Activated naive CD8-positive, alpha-beta T cell (primary cell): ENCODE measurements around the gene HIF3A.
"Not testable (repeated sequence)": the region's sequence is repeated elsewhere in the genome, so short reads cannot be mapped to it uniquely, and the experiment has no call there.

Experiments used
- H3K27ac Mint-ChIP-seq: one replicate; pipeline ENCODE4 v1.8.0; 2021; ENCODE audit warnings: mixed read lengths
- H3K27me3 Mint-ChIP-seq: one replicate; pipeline ENCODE4 v1.8.0; 2021; ENCODE audit warnings: mixed read lengths
- H3K36me3 Mint-ChIP-seq: one replicate; pipeline ENCODE4 v1.8.0; 2021; ENCODE audit warnings: mixed read lengths
- H3K4me1 Mint-ChIP-seq: one replicate; pipeline ENCODE4 v1.8.0; 2021; ENCODE audit warnings: low read depth, mixed read lengths
- H3K4me3 Mint-ChIP-seq: one replicate; pipeline ENCODE4 v1.8.0; 2021; ENCODE audit warnings: mild to moderate bottlenecking, mixed read lengths
- H3K9me3 Mint-ChIP-seq: one replicate; pipeline ENCODE4 v1.8.0; 2021; ENCODE audit warnings: low read depth, mixed read lengths

Gene HIF3A

GRCh38 chr19:46373491-46374359, 76.9 kb downstream of the HIF3A start:
- Mint-ChIP-seq H3K27me3 (no peaks in the 10 kb centered on the region), H3K4me3 (no peak overlapping the region), H3K4me1 (peaks cover 21% of the 10 kb centered on the region), H3K36me3 (peaks cover 5% of the 10 kb centered on the region), H3K9me3 (no peaks in the 10 kb centered on the region), H3K27ac (no peak overlapping the region)

- Mint-ChIP-seq H3K36me3 (peaks cover 5% of the 10 kb centered on the region), H3K4me1 (peaks cover 18% of the 10 kb centered on the region), H3K27me3 (no peaks in the 10 kb centered on the region), H3K27ac (no peak overlapping the region), H3K4me3 (no peak overlapping the region), H3K9me3 (no peaks in the 10 kb centered on the region)
These were observed 78.0 kb downstream of the HIF3A start for GRCh38 chr19:46374536-46375475.

GRCh38 chr19:46375476-46376067, 78.7 kb downstream of the HIF3A start:
- peaks cover 16% of the 10 kb centered on the region for H3K4me1 Mint-ChIP-seq
- H3K9me3 Mint-ChIP-seq, H3K36me3 Mint-ChIP-seq, H3K4me3 Mint-ChIP-seq, H3K27me3 Mint-ChIP-seq, H3K27ac Mint-ChIP-seq: not testable (repeated sequence)

- no peaks in the 10 kb centered on the region for H3K9me3 Mint-ChIP-seq
- no peak overlapping the region for H3K4me3 Mint-ChIP-seq
- H3K27me3 Mint-ChIP-seq = no peaks in the 10 kb centered on the region
- H3K4me1 Mint-ChIP-seq = peaks cover 10% of the 10 kb centered on the region
- peaks cover 9% of the 10 kb centered on the region for H3K36me3 Mint-ChIP-seq
- H3K27ac Mint-ChIP-seq = no peak overlapping the region
These were observed 79.7 kb downstream of the HIF3A start for GRCh38 chr19:46376241-46377153.

GRCh38 chr19:46378268-46378667, 81.4 kb downstream of the HIF3A start:
- Mint-ChIP-seq H3K4me3 (no peak overlapping the region), H3K27me3 (no peaks in the 10 kb centered on the region), H3K36me3 (peaks cover 9% of the 10 kb centered on the region), H3K4me1 (peaks cover 2% of the 10 kb centered on the region), H3K27ac (no peak overlapping the region), H3K9me3 (no peaks in the 10 kb centered on the region)

GRCh38 chr19:46380690-46381089, 83.8 kb downstream of the HIF3A start:
- no peak overlapping the region for H3K27ac Mint-ChIP-seq
- no peak overlapping the region for H3K4me3 Mint-ChIP-seq
- H3K4me1 Mint-ChIP-seq = peaks cover 2% of the 10 kb centered on the region
- peaks cover 9% of the 10 kb centered on the region for H3K36me3 Mint-ChIP-seq
- H3K27me3 Mint-ChIP-seq = no peaks in the 10 kb centered on the region
- H3K9me3 Mint-ChIP-seq = no peaks in the 10 kb centered on the region

GRCh38 chr19:46381346-46381745, 84.5 kb downstream of the HIF3A start:
- Mint-ChIP-seq H3K4me1 (peaks cover 2% of the 10 kb centered on the region), H3K9me3 (no peaks in the 10 kb centered on the region), H3K36me3 (peaks cover 9% of the 10 kb centered on the region), H3K27ac (no peak overlapping the region), H3K4me3 (no peak overlapping the region), H3K27me3 (no peaks in the 10 kb centered on the region)

GRCh38 chr19:46381756-46382345, 85.0 kb downstream of the HIF3A start:
- Mint-ChIP-seq H3K27ac (no peak overlapping the region), H3K27me3 (no peaks in the 10 kb centered on the region), H3K4me1 (peaks cover 2% of the 10 kb centered on the region), H3K9me3 (no peaks in the 10 kb centered on the region), H3K36me3 (peaks cover 9% of the 10 kb centered on the region), H3K4me3 (no peak overlapping the region)

- Mint-ChIP-seq H3K27me3 (no peaks in the 10 kb centered on the region), H3K9me3 (no peaks in the 10 kb centered on the region), H3K4me3 (no peak overlapping the region), H3K36me3 (peaks cover 4% of the 10 kb centered on the region), H3K4me1 (no peaks in the 10 kb centered on the region), H3K27ac (no peak overlapping the region)
These were observed 86.5 kb downstream of the HIF3A start for GRCh38 chr19:46383171-46383815.

- Mint-ChIP-seq H3K9me3 (no peaks in the 10 kb centered on the region), H3K36me3 (peaks cover 4% of the 10 kb centered on the region), H3K4me3 (no peak overlapping the region), H3K27me3 (no peaks in the 10 kb centered on the region), H3K27ac (no peak overlapping the region), H3K4me1 (no peaks in the 10 kb centered on the region)
These were observed 87.0 kb downstream of the HIF3A start for GRCh38 chr19:46383846-46384245.

- Mint-ChIP-seq H3K27ac (no peak overlapping the region), H3K27me3 (no peaks in the 10 kb centered on the region), H3K9me3 (no peaks in the 10 kb centered on the region), H3K4me3 (no peak overlapping the region), H3K36me3 (peaks cover 6% of the 10 kb centered on the region), H3K4me1 (no peaks in the 10 kb centered on the region)
These were observed 87.6 kb downstream of the HIF3A start for GRCh38 chr19:46384396-46384795.

GRCh38 chr19:46385636-46386035, 88.8 kb downstream of the HIF3A start:
- Mint-ChIP-seq H3K36me3 (peaks cover 4% of the 10 kb centered on the region), H3K9me3 (no peaks in the 10 kb centered on the region), H3K27me3 (no peaks in the 10 kb centered on the region), H3K27ac (no peak overlapping the region), H3K4me3 (no peak overlapping the region), H3K4me1 (no peaks in the 10 kb centered on the region)

- no peaks in the 10 kb centered on the region for H3K4me1 Mint-ChIP-seq
- no peaks in the 10 kb centered on the region for H3K27me3 Mint-ChIP-seq
- no peak overlapping the region for H3K27ac Mint-ChIP-seq
- peaks cover 4% of the 10 kb centered on the region for H3K36me3 Mint-ChIP-seq
- no peak overlapping the region for H3K4me3 Mint-ChIP-seq
- H3K9me3 Mint-ChIP-seq = no peaks in the 10 kb centered on the region
These were observed 89.3 kb downstream of the HIF3A start for GRCh38 chr19:46386151-46386550.
